ENCODE data around the gene ADCY9. TPM values are rescaled to one million over a fixed set of nuclear protein-coding genes. Genes with fewer than 3 reads are reported as not detected.

ADCY9 gene
- total and polyA plus RNA-seq, 2 experiments from 2014 or later = 1.9 to 21.9 TPM

DNA sequence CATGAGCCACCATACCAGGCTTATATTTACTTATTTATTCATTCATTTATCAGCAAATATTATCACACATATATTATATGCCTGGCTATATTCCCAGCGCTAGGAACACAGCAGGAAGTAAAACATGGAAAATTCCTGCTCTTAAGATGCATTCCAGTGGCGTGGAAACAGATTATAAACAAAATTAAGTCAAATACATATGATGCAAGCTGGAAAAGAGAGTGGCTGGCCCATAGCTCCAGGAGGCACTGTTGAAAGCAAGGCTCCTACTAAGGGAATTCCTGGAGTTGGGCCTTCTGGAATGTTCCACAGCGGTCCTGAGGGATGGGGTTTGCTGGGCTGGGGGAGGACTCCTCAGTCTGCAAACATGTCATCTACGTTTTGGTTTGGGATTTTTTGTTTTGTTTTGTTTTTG lies 18.4 kb downstream of the ADCY9 start:
- no peak for DNase-seq
- peaks cover 58% of the 10 kb centered on the region for H3K79me2 ChIP-seq (ENCODE audit: insufficient read depth)
- no peaks in the 10 kb centered on the region for H3K27me3 ChIP-seq (replicated peaks; ENCODE audit: insufficient read depth)
- no peaks in the 10 kb centered on the region for H4K20me1 ChIP-seq (ENCODE audit: insufficient read depth)
- no peak overlapping the region for H3K4me3 ChIP-seq
- H3K9me2 ChIP-seq (ENCODE audit: insufficient read depth) = no peaks in the 10 kb centered on the region
- no peaks in the 10 kb centered on the region for H3K36me3 ChIP-seq (ENCODE audit: low read depth)
- in situ Hi-C loops (cut with MboI) = no loop called here
- H3K4me1 ChIP-seq (ENCODE audit: insufficient read depth) = peaks cover 19% of the 10 kb centered on the region
- no peak for TF ChIP-seq EZH2 (IDR thresholded peaks at IDR 0.05; ENCODE audit: insufficient read depth, poor library complexity, severe bottlenecking)
- TF ChIP-seq EZH2phosphoT487 (IDR thresholded peaks at IDR 0.05; ENCODE audit: insufficient read depth, low read depth) = no peak
- H3F3A ChIP-seq (ENCODE audit: insufficient read depth) = peaks cover 8% of the 10 kb centered on the region; the same call in 1 of the 2 replicates
- H3K4me2 ChIP-seq (ENCODE audit: unreplicated experiment) = no peak overlapping the region
- no peak overlapping the region for H3K27ac ChIP-seq
- H2AFZ ChIP-seq = no peak overlapping the region
- no peak overlapping the region for H3K9ac ChIP-seq
- WGBS, 2 experiments (ENCODE audit: low coverage in 1 of 2, low lambda C conversion rate in 2 of 2, missing lambda C conversion rate in 2 of 2) = 73 to 76% methylated on average over 4 of the region's 4 CpGs
- no peaks in the 10 kb centered on the region for H3K9me3 ChIP-seq (ENCODE audit: low read depth)

DNA sequence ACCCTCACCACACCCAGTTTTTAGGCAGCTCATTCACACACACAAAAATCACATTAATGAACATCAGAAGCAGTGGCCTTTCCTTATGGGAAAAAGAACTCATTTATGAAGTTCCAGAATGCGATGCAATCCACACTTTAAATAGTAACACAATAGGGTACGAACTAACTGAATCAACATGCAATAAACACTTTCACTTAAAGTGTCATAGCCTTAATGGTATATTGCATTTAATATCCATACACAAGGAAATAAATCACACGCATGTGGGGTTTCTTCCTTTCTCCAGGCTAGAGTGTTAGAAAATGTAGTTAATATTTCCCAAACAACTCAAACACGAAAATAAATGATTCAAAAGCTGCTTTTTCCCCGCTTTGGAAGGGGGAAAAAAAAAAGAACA lies 19.7 kb downstream of the ADCY9 start:
- Histone ChIP-seq H3K27ac (no peak overlapping the region), H3K4me2 (ENCODE audit: unreplicated experiment) (peak overlapping the region; percentile 16), H3K36me3 (ENCODE audit: low read depth) (no peaks in the 10 kb centered on the region), H3K27me3 (replicated peaks; ENCODE audit: insufficient read depth) (no peaks in the 10 kb centered on the region), H3K4me1 (ENCODE audit: insufficient read depth) (peaks cover 23% of the 10 kb centered on the region), H3F3A (ENCODE audit: insufficient read depth) (peaks cover 8% of the 10 kb centered on the region; the same call in 1 of the 2 replicates), H3K9me3 (ENCODE audit: low read depth) (no peaks in the 10 kb centered on the region), H3K4me3 (0 out of 2 replicates have a peak overlapping the region, but pooled peaks have one; percentile 1), H3K9me2 (ENCODE audit: insufficient read depth) (no peaks in the 10 kb centered on the region), H4K20me1 (ENCODE audit: insufficient read depth) (no peaks in the 10 kb centered on the region), H3K79me2 (ENCODE audit: insufficient read depth) (peaks cover 60% of the 10 kb centered on the region), H3K9ac (peak overlapping the region; percentile 33), H2AFZ (peak overlapping the region; percentile 29)
- in situ Hi-C loops (cut with MboI) = no loop called here
- DNase-seq = no peak
- TF ChIP-seq EZH2 (IDR thresholded peaks at IDR 0.05; ENCODE audit: insufficient read depth, poor library complexity, severe bottlenecking) (no peak), EZH2phosphoT487 (IDR thresholded peaks at IDR 0.05; ENCODE audit: insufficient read depth, low read depth) (no peak)
- 30 to 31% methylated on average over 5 of the region's 5 CpGs for WGBS, 2 experiments (ENCODE audit: low coverage in 1 of 2, low lambda C conversion rate in 2 of 2, missing lambda C conversion rate in 2 of 2)

DNA sequence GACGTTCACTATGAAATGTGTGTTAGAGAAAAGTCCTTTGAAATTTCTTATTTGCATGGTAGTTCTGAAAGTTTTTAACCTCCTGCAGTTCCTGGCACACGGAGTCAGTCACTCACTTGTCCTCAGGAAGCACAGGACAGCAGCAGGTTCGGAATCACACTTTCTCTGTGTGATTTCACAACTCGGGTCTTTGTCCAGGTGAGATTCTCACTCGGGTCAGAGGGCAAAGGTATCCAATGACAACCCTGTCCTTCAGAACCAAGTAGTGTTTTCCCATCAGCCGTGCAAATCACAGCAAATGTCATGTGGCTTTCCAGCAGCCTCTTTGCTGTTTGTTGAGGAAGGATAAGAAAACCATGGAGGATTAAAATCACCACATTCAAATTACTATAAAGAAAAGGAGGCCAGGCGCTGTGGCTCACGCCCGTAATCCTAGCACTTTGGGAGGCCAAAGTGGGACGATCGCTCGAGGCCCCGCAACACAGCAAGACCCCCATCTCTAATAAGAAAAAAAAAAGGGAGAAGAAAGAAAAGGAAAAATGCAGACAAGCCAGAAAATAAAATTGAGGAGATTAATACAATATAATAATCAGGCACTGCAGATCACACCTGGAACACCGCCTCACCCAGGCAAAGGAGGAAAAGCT lies 22.0 kb downstream of the ADCY9 start:
- Histone ChIP-seq H2AFZ (no peak overlapping the region), H3K4me1 (ENCODE audit: insufficient read depth) (peaks cover 32% of the 10 kb centered on the region), H3F3A (ENCODE audit: insufficient read depth) (peaks cover 8% of the 10 kb centered on the region; the same call in 1 of the 2 replicates), H3K27ac (no peak overlapping the region), H3K36me3 (ENCODE audit: low read depth) (no peaks in the 10 kb centered on the region), H4K20me1 (ENCODE audit: insufficient read depth) (no peaks in the 10 kb centered on the region), H3K4me3 (no peak overlapping the region), H3K9me3 (ENCODE audit: low read depth) (no peaks in the 10 kb centered on the region), H3K9me2 (ENCODE audit: insufficient read depth) (no peaks in the 10 kb centered on the region), H3K79me2 (ENCODE audit: insufficient read depth) (peaks cover 63% of the 10 kb centered on the region), H3K4me2 (ENCODE audit: unreplicated experiment) (no peak overlapping the region), H3K9ac (no peak overlapping the region), H3K27me3 (replicated peaks; ENCODE audit: insufficient read depth) (no peaks in the 10 kb centered on the region)
- WGBS, 2 experiments (ENCODE audit: low coverage in 1 of 2, low lambda C conversion rate in 2 of 2, missing lambda C conversion rate in 2 of 2) = 81 to 83% methylated on average over 14 of the region's 14 CpGs
- DNase-seq = no peak
- in situ Hi-C loops (cut with MboI) = no loop called here
- TF ChIP-seq EZH2phosphoT487 (IDR thresholded peaks at IDR 0.05; ENCODE audit: insufficient read depth, low read depth) = no peak
- TF ChIP-seq EZH2 (IDR thresholded peaks at IDR 0.05; ENCODE audit: insufficient read depth, poor library complexity, severe bottlenecking) = no peak

DNA sequence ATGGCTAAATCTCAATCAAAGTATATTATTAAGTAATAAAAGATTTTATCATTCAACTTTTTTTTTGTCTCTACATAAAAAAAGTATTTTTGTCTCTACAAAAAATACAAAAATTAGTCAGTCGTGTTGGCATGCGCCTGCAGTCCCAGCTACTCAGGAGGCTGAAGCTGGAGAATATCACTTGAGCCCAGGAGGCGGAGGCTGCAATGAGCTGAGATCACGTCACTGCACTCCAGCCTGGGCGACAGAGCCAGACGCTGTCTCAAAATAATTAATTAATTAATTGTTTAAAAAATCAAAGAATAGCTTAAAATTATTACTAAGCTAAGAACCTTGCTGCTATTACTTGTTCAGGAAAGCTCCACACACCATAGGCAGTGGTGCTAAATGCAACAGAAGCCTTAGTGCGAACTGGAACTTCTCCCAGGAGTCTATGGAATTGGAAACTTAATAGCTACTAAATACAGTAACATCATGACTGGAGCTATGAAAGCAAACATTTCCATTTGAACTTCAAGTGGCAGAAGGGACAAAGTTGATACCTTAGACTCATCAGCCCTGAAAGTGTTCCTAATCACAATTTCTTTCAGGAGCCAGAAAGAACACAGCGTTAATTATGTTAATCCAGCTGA lies 22.6 kb downstream of the ADCY9 start:
- Histone ChIP-seq H3K27ac (no peak overlapping the region), H3K36me3 (ENCODE audit: low read depth) (no peaks in the 10 kb centered on the region), H2AFZ (no peak overlapping the region), H3K79me2 (ENCODE audit: insufficient read depth) (peaks cover 63% of the 10 kb centered on the region), H3K9me3 (ENCODE audit: low read depth) (no peaks in the 10 kb centered on the region), H3K9me2 (ENCODE audit: insufficient read depth) (no peaks in the 10 kb centered on the region), H3K27me3 (replicated peaks; ENCODE audit: insufficient read depth) (no peaks in the 10 kb centered on the region), H3K4me3 (no peak overlapping the region), H3K4me2 (ENCODE audit: unreplicated experiment) (peak overlapping the region; percentile 7), H3K9ac (no peak overlapping the region), H4K20me1 (ENCODE audit: insufficient read depth) (no peaks in the 10 kb centered on the region), H3F3A (ENCODE audit: insufficient read depth) (peaks cover 8% of the 10 kb centered on the region; the same call in 1 of the 2 replicates), H3K4me1 (ENCODE audit: insufficient read depth) (peaks cover 32% of the 10 kb centered on the region)
- in situ Hi-C loops (cut with MboI) = no loop called here
- no peak for TF ChIP-seq EZH2phosphoT487 (IDR thresholded peaks at IDR 0.05; ENCODE audit: insufficient read depth, low read depth)
- peak; percentile 73 for DNase-seq
- 35 to 45% methylated on average over 8 of the region's 8 CpGs for WGBS, 2 experiments (ENCODE audit: low coverage in 1 of 2, low lambda C conversion rate in 2 of 2, missing lambda C conversion rate in 2 of 2)
